ENCODE results near the gene MED9.

GRCh38 chr17:17433000-17433703 is 43.6 kb upstream of the MED9 start:
- TF ChIP-seq CTCF (IDR thresholded peaks at IDR 0.05) (no peak), POLR2A (IDR thresholded peaks at IDR 0.05) (no peak), EP300 (IDR thresholded peaks at IDR 0.05) (no peak)
